Measurements from ENCODE around the gene CPTP. TPM values are rescaled to one million over a fixed set of nuclear protein-coding genes. Genes with fewer than 3 reads are reported as not detected.
A peak's percentile ranks its signal among the peaks of the same experiment; 100 is the strongest.

CPTP gene
- total RNA-seq, 2 experiments from 2014 or later = 18.5 to 21.4 TPM

DNA sequence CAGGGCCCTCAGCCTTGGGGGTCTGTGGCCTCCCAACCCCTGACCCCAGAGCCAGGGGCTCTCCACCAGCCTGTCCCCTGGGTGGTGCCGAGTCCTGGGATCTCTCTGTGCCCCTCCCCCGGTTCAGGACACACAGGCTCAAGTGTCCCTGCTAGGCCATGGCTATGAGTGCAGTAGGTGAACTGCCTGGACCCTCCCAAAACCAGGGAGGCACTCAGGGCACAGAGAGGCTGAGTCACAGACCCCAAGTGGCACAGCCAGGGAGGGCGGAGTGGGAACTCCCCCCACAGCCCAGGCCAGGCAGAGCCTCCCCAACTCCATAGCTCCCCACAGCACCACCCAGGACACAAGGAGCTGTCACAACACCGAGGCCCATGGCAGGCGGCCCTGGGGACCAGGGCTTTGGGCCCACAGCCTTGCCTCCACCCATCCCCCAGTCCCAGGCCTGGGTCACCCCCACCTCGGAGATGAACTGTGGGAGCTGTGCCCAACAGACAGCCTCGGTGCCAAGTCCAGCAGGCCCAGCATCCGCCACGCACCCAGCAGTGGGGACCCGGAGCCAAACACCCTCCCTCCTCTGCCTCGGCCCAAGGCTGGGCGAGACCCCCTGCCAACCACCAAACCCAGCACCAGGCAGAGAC, 21.4 kb downstream of the CPTP start:
- peaks cover 5% of the 10 kb centered on the region for H3K36me3 Mint-ChIP-seq (ENCODE audit: low read depth)
- CTCF ChIA-PET = no interaction called here
- no peak overlapping the region for H3K4me3 Mint-ChIP-seq
- H3K27me3 Mint-ChIP-seq (ENCODE audit: low read depth) = no peaks in the 10 kb centered on the region
- ATAC-seq = no peak
- no peaks in the 10 kb centered on the region for H3K9me3 Mint-ChIP-seq (ENCODE audit: insufficient read depth)
- no peak for DNase-seq
- POLR2A ChIA-PET = interaction anchor here (1.4 kb wide), 1 partner anchor 29 kb away, joined by 3 read pairs; the partner anchor contains the start of gene AURKAIP1
- H3K4me1 Mint-ChIP-seq (ENCODE audit: low read depth) = peaks cover 20% of the 10 kb centered on the region
- no peak overlapping the region for H3K27ac Mint-ChIP-seq

GRCh38 chr1:1346501-1346890, 21.9 kb downstream of the CPTP start:
- POLR2A ChIA-PET = no interaction called here
- no peaks in the 10 kb centered on the region for H3K36me3 Mint-ChIP-seq (ENCODE audit: low read depth)
- ATAC-seq = no peak
- no peak overlapping the region for H3K27ac Mint-ChIP-seq
- no peaks in the 10 kb centered on the region for H3K27me3 Mint-ChIP-seq (ENCODE audit: low read depth)
- CTCF ChIA-PET = interaction anchor here (2.6 kb wide), 1 partner anchor 29 kb away, joined by 8 read pairs; the partner anchor contains the start of gene AURKAIP1
- DNase-seq = no peak
- H3K4me3 Mint-ChIP-seq = no peak overlapping the region
- no peaks in the 10 kb centered on the region for H3K9me3 Mint-ChIP-seq (ENCODE audit: insufficient read depth)
- H3K4me1 Mint-ChIP-seq (ENCODE audit: low read depth) = peaks cover 20% of the 10 kb centered on the region

- CTCF ChIA-PET = interaction anchor here (1.9 to 2.6 kb wide), 2 partner anchors 25 to 28 kb away, joined by 8 to 12 read pairs; partner anchors contain the start of gene AURKAIP1
These were observed 22.5 kb downstream of the CPTP start for GRCh38 chr1:1347026-1347595.

DNA sequence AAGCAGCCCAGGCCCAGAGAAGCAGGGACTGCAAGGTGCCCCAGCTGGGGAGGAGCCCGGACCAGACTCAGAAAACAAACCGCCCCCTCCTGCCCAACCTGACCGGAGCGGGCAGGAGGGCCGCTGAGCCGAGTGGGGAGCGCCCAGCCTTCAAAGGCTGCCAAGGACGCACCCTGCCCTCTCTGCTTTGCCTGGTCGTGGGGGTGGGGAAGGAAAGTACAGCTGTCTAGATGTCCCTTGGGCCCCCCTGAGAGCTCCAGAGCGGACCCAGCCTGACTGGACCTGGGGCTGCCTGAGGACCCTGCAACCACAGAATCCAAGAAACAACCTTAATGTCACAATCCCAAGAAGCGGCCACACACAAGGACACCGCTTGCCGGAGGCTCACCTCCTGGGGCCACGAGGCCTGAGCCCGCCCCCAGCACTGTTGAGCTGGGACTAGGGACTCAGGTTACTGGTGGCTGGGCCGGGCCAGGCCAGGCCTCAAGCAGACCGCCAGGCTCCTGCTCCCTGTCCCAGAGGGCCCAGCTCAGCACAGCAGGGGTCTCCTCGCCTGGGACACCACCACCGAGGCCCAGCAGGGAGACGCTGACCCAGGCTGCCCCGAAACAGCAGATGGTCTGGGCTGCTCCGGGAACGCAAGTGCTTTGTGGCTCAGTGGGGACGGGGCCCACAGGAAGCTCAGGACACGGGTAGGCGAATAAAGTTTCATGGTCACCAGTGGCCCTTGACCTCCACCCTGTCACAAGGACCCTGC, 23.2 kb downstream of the CPTP start:
- H3K27ac Mint-ChIP-seq = peak overlapping the region; percentile 57
- peaks cover 9% of the 10 kb centered on the region for H3K27me3 Mint-ChIP-seq (ENCODE audit: low read depth)
- no peak for ATAC-seq
- peaks cover 27% of the 10 kb centered on the region for H3K4me1 Mint-ChIP-seq (ENCODE audit: low read depth)
- CTCF ChIA-PET = interaction anchor here (1.0 to 2.6 kb wide), 4 partner anchors 14 to 225 kb away, joined by 3 to 12 read pairs (median 6); partner anchors contain the start of gene AURKAIP1
- DNase-seq = no peak
- no peaks in the 10 kb centered on the region for H3K36me3 Mint-ChIP-seq (ENCODE audit: low read depth)
- H3K9me3 Mint-ChIP-seq (ENCODE audit: insufficient read depth) = no peaks in the 10 kb centered on the region
- peak overlapping the region; percentile 70 for H3K4me3 Mint-ChIP-seq
- POLR2A ChIA-PET = no interaction called here

More at GRCh38 chr1:1347026-1347595, 22.5 kb downstream of the CPTP start:
- Mint-ChIP-seq H3K36me3 (ENCODE audit: low read depth) (no peaks in the 10 kb centered on the region), H3K4me3 (peak overlapping the region; percentile 70), H3K27ac (no peak overlapping the region), H3K4me1 (ENCODE audit: low read depth) (peaks cover 21% of the 10 kb centered on the region), H3K9me3 (ENCODE audit: insufficient read depth) (no peaks in the 10 kb centered on the region), H3K27me3 (ENCODE audit: low read depth) (peaks cover 2% of the 10 kb centered on the region)
- ATAC-seq (no peak), DNase-seq (no peak)
- POLR2A ChIA-PET = no interaction called here

DNA sequence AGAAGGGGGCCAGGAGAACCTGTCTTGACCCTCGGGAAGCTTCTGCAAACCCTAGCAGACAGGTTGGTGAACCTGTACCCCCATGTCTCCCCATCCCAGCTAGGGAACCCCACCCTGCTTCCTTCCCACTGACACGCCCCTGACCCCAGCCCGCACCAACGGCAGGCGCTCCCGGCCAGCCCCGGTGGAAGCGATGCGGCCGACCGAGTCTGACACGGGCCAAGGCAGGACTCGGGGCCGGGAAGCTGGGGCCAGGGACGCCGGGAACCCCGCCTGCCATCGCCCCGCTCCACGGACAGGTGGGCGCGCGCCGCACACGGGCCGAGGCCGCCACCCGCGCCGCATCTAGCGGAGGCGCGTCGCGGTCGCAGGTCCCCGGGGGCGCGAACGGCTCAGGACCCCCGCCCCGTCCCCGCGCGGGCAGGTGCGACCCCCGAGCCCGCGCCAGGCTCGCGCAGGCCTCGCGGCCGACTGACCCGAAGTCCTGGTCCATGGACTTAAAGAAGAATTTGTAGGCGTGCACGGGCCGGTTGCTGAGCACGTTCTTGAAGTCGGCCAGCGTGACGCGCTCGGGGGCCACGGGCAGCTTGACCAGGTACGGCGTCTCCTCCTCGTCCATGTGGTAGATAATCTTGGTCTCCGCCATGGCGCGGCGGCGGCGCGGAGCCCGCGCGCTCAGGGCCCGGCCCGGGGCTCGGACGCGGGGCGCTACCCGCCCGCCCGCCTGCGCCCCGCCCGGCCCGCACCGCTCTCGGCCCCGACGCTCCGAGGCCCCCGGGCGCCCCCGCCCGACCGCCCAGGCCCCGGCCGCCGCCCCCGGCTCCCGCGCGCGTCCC, 24.0 kb downstream of the CPTP start:
- POLR2A ChIA-PET = interaction anchor here (0.6 kb wide), 1 partner anchor 72 kb away, joined by 3 read pairs; no protein-coding TSS in a partner anchor
- H3K4me1 Mint-ChIP-seq (ENCODE audit: low read depth) = peaks cover 27% of the 10 kb centered on the region
- H3K27ac Mint-ChIP-seq = peak overlapping the region; percentile 57
- ATAC-seq (peak; percentile 47), DNase-seq (no peak)
- H3K27me3 Mint-ChIP-seq (ENCODE audit: low read depth) = peaks cover 15% of the 10 kb centered on the region
- no peaks in the 10 kb centered on the region for H3K36me3 Mint-ChIP-seq (ENCODE audit: low read depth)
- peak overlapping the region; percentile 70 for H3K4me3 Mint-ChIP-seq
- H3K9me3 Mint-ChIP-seq (ENCODE audit: insufficient read depth) = no peaks in the 10 kb centered on the region
- CTCF ChIA-PET = interaction anchor here (1.0 to 2.6 kb wide), 4 partner anchors 15 to 226 kb away, joined by 3 to 12 read pairs (median 6); partner anchors contain the start of gene AURKAIP1

DNA sequence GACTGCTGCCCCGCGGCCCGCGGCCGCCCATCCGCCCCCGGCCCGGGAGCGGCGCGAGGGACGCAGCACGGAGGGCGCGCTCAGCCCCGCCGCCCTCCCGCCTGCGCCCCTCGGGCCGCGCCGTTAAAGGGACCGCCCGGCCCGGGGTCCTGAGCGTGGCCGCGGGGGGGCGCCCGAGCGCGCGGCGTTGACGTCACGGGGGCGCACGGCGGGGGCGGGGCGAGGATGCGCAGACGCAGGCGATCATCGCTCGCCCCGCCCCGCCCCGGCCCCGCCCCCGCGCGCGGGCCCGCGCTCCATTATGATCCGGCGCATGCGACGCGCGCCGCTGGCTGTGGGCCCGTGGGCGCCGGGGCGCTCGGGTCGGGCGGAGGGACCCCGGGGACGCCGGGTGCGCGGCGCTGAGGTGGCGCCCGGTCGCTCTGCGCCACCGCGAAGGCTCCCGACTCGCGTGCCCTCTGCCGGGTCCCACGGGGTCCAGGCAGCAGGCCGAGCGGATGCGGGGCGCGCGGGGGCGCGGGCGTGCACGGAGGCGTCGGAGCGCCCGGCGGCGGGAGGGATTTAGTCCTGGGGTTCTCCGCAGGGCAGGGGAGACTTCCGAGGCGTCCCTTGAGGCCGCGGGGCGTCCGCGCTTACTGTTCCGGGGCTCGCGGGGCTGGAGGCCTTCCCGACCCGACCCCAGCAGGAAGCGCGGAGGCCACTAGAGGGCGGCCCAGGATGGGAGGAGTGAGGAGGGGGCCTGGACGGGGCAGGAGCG, 24.8 kb downstream of the CPTP start, which contains the start of gene DVL1:
Gene DVL1, minus strand, starts transcription at position 163 of the 757 bp plus-strand sequence. CDS start 353 bp downstream, outside the sequence.
- H3K9me3 Mint-ChIP-seq (ENCODE audit: insufficient read depth) = no peaks in the 10 kb centered on the region
- POLR2A ChIA-PET = no interaction called here
- peaks cover 21% of the 10 kb centered on the region for H3K27me3 Mint-ChIP-seq (ENCODE audit: low read depth)
- H3K36me3 Mint-ChIP-seq (ENCODE audit: low read depth) = no peaks in the 10 kb centered on the region
- H3K27ac Mint-ChIP-seq = peak within 1 kb of the TSS; percentile 57
- H3K4me3 Mint-ChIP-seq = peak within 1 kb of the TSS; percentile 70
- DNase-seq = peak; percentile 73
- CTCF ChIA-PET = interaction anchor here (1.9 to 2.6 kb wide), 2 partner anchors 22 to 26 kb away, joined by 8 to 12 read pairs; partner anchors contain the start of gene AURKAIP1
- H3K4me1 Mint-ChIP-seq (ENCODE audit: low read depth) = peaks cover 29% of the 10 kb centered on the region
- peak; percentile 84 for ATAC-seq

DNA sequence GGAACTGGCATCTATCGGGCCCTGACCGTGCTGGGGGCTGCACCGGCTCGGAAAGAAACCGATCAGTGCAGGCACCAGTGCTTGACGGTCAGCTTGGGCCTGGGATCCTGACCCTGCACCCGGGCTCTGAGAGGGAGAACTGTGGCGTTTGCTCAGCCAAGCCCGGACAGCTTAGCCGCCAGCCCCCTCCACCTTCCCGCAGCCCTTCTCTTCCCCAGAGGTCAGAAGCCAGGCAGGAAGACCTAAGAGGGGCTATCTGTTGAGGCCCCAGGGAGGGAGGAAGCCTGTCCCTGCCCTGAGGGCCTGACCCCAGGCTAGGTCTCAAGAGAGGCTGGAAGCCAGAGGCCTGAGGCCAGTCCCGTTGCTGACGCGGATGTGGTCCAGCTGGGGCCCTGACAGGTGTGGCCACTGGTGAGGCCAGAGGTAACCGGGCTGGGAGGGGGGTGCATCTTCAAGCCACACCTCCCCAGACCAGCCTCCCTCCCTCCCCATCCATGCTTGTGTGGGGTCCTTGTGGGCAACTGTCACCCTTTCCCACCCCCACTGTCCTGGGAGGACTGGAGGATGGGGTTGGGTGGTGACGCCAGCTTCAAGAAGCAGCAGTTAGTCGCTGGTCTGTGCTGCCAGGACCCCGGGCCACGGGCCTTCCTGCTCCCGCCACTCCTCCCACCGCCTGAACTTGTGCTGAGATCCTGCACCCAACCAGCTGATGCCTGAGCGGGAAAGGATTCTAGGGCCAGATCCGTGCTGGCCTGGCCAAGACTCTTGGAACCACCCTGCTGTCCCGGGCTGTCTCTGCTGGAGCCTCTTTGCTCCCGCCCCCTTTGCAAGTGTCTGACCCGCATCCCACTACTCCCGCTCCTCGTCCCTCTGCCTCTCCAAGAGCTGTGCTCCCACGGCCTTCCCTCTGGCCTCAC, 27.2 kb downstream of the CPTP start:
- H3K27ac Mint-ChIP-seq = peak overlapping the region; percentile 70
- peak overlapping the region; percentile 56 for H3K4me3 Mint-ChIP-seq
- peaks cover 25% of the 10 kb centered on the region for H3K4me1 Mint-ChIP-seq (ENCODE audit: low read depth)
- DNase-seq (no peak), ATAC-seq (no peak)
- peaks cover 21% of the 10 kb centered on the region for H3K27me3 Mint-ChIP-seq (ENCODE audit: low read depth)
- ChIA-PET CTCF (interaction anchor here (2.7 kb wide), 1 partner anchor 20 kb away, joined by 14 read pairs; no protein-coding TSS in a partner anchor), POLR2A (interaction anchor here (1.1 kb wide), 1 partner anchor 19 kb away, joined by 4 read pairs; no protein-coding TSS in a partner anchor)
- H3K9me3 Mint-ChIP-seq (ENCODE audit: insufficient read depth) = no peaks in the 10 kb centered on the region
- H3K36me3 Mint-ChIP-seq (ENCODE audit: low read depth) = no peaks in the 10 kb centered on the region

- ChIA-PET CTCF (interaction anchor here (2.7 kb wide), 1 partner anchor 19 kb away, joined by 14 read pairs; no protein-coding TSS in a partner anchor), POLR2A (no interaction called here)
- H3K36me3 Mint-ChIP-seq (ENCODE audit: low read depth) = no peaks in the 10 kb centered on the region
- ATAC-seq (no peak), DNase-seq (no peak)
- H3K27ac Mint-ChIP-seq = no peak overlapping the region
- no peak overlapping the region for H3K4me3 Mint-ChIP-seq
- H3K27me3 Mint-ChIP-seq (ENCODE audit: low read depth) = peaks cover 23% of the 10 kb centered on the region
- peaks cover 16% of the 10 kb centered on the region for H3K4me1 Mint-ChIP-seq (ENCODE audit: low read depth)
- no peaks in the 10 kb centered on the region for H3K9me3 Mint-ChIP-seq (ENCODE audit: insufficient read depth)
These were observed 28.3 kb downstream of the CPTP start for GRCh38 chr1:1352786-1353388.

- H3K9me3 Mint-ChIP-seq (ENCODE audit: insufficient read depth) = no peaks in the 10 kb centered on the region
- ATAC-seq (no peak), DNase-seq (no peak)
- H3K4me1 Mint-ChIP-seq (ENCODE audit: low read depth) = peaks cover 16% of the 10 kb centered on the region
- no peaks in the 10 kb centered on the region for H3K36me3 Mint-ChIP-seq (ENCODE audit: low read depth)
- ChIA-PET POLR2A (interaction anchor here (0.6 to 0.7 kb wide), 2 partner anchors 18 to 146 kb away, joined by 3 read pairs; no protein-coding TSS in a partner anchor), CTCF (interaction anchor here (2.7 kb wide), 1 partner anchor 18 kb away, joined by 14 read pairs; no protein-coding TSS in a partner anchor)
- H3K27me3 Mint-ChIP-seq (ENCODE audit: low read depth) = peaks cover 23% of the 10 kb centered on the region
- no peak overlapping the region for H3K27ac Mint-ChIP-seq
- H3K4me3 Mint-ChIP-seq = no peak overlapping the region
These were observed 29.0 kb downstream of the CPTP start for GRCh38 chr1:1353389-1354151.

Measured in activated CD8-positive, alpha-beta T cell treated with anti-CD3 and anti-CD28 coated beads, Interleukin-2, amount 10 ng/mL, durations not matched to agents 7 days and 5 days (primary cell).